Heart left ventricle (tissue), 16 donors: Measurements from ENCODE around the gene LPXN. TPM values are rescaled to one million over a fixed set of nuclear protein-coding genes. Genes with fewer than 3 reads are reported as not detected.
A peak's percentile ranks its signal among the peaks of the same experiment; 100 is the strongest.
"Not testable (repeated sequence)": the region's sequence is repeated elsewhere in the genome, so short reads cannot be mapped to it uniquely, and the experiment has no call there.

Experiments
- ATAC-seq, 4 donors: fragments of 200-7000 bp; cut with Tn5 transposase; one replicate each; pipeline ENCODE4 v1.9.1; 2020 to 2022; ENCODE audit warnings: moderate library complexity in 4 of 4, mild to moderate bottlenecking in 3 of 4, moderate number of reproducible peaks in 1 of 4
- DNase-seq, 5 donors: peaks; one replicate each; pipeline ENCODE4 v3.0.0-alpha.2; 2020
- H3K27ac ChIP-seq, 12 donors: fragments of 200-600 bp; sonication (generic) in 4 of 12; one replicate each; pipeline versions ENCODE4 v1.5.0 to v1.8.0; 2016 to 2022; ENCODE audit warnings: mild to moderate bottlenecking in 2 of 12
- H3K27me3 ChIP-seq, 9 donors: fragments of 200-600 bp; sonication (generic) in 2 of 9; one replicate each; pipeline versions ENCODE4 v1.5.1 to v1.8.0; 2016 to 2022; ENCODE audit warnings: mild to moderate bottlenecking in 3 of 9
- H3K36me3 ChIP-seq, 9 donors: fragments of 200-600 bp; sonication (generic) in 2 of 9; one replicate each; pipeline versions ENCODE4 v1.5.0 to v1.8.0; 2018 to 2022; ENCODE audit warnings: mild to moderate bottlenecking in 2 of 9
- H3K4me1 ChIP-seq, 12 donors: fragments of 200-600 bp; sonication (generic) in 4 of 12; one replicate each; pipeline versions ENCODE4 v1.5.0 to v1.8.0; 2016 to 2022; ENCODE audit warnings: mild to moderate bottlenecking in 3 of 12
- H3K4me3 ChIP-seq, 12 donors: fragments of 200-600 bp; sonication (generic) in 4 of 12; one replicate each; pipeline versions ENCODE4 v1.5.0 to v1.8.0; 2017 to 2022; ENCODE audit warnings: mild to moderate bottlenecking in 9 of 12, moderate library complexity in 4 of 12
- H3K9me3 ChIP-seq, 12 donors: fragments of 200-600 bp; sonication (generic) in 4 of 12; one replicate each; pipeline versions ENCODE4 v1.5.0 to v1.8.0; 2016 to 2022; ENCODE audit warnings: mild to moderate bottlenecking in 1 of 12
- POLR2A ChIP-seq, 2 donors: fragments of 450-650 bp; IDR thresholded peaks; one replicate each; pipeline ENCODE4 v1.6.1; 2017; ENCODE audit warnings: antibody characterized with exemption in 2 of 2, mild to moderate bottlenecking in 2 of 2, moderate library complexity in 2 of 2
- WGBS, 4 donors: extraction: QIAGEN DNeasy Blood & Tissue Kit in 2 of 4; methylation state at CpG; one replicate each; pipeline versions ENCODE4 v1.1.5 to v1.1.7; 2013 to 2018; 5-methylcytosine and 5-hydroxymethylcytosine counted together
- intact Hi-C, 10 donors: fragments of 100-400 bp; cut with DNase I; formaldehyde crosslinking; loops; one replicate each; pipeline versions ENCODE4 v1.11.1 to v1.14.2; 2022
- polyA plus RNA-seq, 2 donors: library from polyadenylated mRNA; stranded (reverse); fragments of 200-250 nt; gene quantifications; one replicate each; pipeline ENCODE4 v1.2.3, GENCODE V29; 2013
- total RNA-seq, 9 donors: library from RNA; depleted of rRNA in 2 of 9; stranded (reverse); fragments of >200 nt in 2 of 9; fragmentation: NEBNext Ultra II Directional in 3 of 9; extraction: Animal tissue kit (Norgen Biotek cat#: 25700) in 3 of 9; gene quantifications; one replicate each; pipeline versions ENCODE4 v1.1.0 to v1.2.4, GENCODE V29; 2016 to 2023
- TF ChIP-seq, protein P1 (sequence below), 12 donors: fragments of 200-600 bp; sonication (generic) in 4 of 12; IDR thresholded peaks; one replicate each; pipeline versions ENCODE4 v1.5.0 to v1.8.0; 2018 to 2022; ENCODE audit warnings: antibody characterized with exemption in 12 of 12, mild to moderate bottlenecking in 5 of 12
- donor health status: ischemic (EF 13 %, LVEDD 7.1; RV severe dilation, severe dysfunction).
- donor health status: healthy with polysubstance abuse.
- donor health status: DM: no; HTN: yes; CAD: no.
- donor health status: DM: no; HTN: no; CAD: no.
- donor health status: ischemic (EF 25% LVEDD 6.9; RV normal size, moderate dysfunction).
- donor health status: ischemic (EF 25% LVEDD 5.7; RV mildly dilated, moderate dysfunction).
- donor health status: healthy.
- donor health status: DM: yes; HTN: yes; CAD: no.
- donor health status: ischemic (EF 35%, LVEDD 5.7; RV mildly dilated, moderate dysfunction).
- donor health status: nonischemic (EF 11% LVEDD 7.7; RV severe dilation, severe dysfunction).
- donor health status: DM: yes; HTN: yes; CAD: no.
- donor health status: PGD.
- donor health status: ischemic (EF 29% LVEDD 5.4; RV normal size, mild dysfunction).
- donor health status: nonischemic (EF 23%, LVEDD 6.1; RV moderate dilation, normal function).

Gene LPXN
- total and polyA plus RNA-seq, 11 donors, result 1.8 to 19.8 (median 3.4) TPM

DNA sequence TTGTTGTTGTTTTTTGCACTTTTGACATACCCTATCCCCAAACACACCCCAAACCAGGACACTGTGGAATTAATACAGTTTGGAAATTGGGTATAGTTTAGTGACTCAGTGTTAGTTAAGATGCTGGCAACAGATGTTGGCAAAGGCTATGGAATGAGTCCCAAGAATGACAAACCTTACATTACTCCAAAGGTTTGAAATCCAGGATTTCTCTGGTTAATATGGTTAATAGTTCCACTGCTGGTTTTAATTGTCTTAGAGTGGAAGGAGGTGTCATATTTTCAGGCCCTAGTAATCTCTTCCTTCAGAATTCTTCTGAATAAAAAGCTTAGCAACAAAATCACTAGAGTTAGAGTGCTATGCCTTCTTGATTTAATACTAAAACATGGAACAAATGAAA is 775 bp downstream of the LPXN start:
- DNase-seq, result no peak
- peaks cover 0 to 10% (median 6%) of the 10 kb centered on the region in 9 donors for H3K36me3 ChIP-seq
- no peaks in the 10 kb centered on the region for H3K9me3 ChIP-seq
- H3K27me3 ChIP-seq, result no peaks in the 10 kb centered on the region
- H3K27ac ChIP-seq, result peak overlapping the region in 7 of 12 donors; percentile 7 to 100 (median 26)
- H3K4me3 ChIP-seq, result peak overlapping the region in 6 of 12 donors; percentile 0 to 56 (median 16)
- ATAC-seq, result no peak
- TF ChIP-seq POLR2A (IDR thresholded peaks at IDR 0.05), result no peak
- TF ChIP-seq, protein P1, sequence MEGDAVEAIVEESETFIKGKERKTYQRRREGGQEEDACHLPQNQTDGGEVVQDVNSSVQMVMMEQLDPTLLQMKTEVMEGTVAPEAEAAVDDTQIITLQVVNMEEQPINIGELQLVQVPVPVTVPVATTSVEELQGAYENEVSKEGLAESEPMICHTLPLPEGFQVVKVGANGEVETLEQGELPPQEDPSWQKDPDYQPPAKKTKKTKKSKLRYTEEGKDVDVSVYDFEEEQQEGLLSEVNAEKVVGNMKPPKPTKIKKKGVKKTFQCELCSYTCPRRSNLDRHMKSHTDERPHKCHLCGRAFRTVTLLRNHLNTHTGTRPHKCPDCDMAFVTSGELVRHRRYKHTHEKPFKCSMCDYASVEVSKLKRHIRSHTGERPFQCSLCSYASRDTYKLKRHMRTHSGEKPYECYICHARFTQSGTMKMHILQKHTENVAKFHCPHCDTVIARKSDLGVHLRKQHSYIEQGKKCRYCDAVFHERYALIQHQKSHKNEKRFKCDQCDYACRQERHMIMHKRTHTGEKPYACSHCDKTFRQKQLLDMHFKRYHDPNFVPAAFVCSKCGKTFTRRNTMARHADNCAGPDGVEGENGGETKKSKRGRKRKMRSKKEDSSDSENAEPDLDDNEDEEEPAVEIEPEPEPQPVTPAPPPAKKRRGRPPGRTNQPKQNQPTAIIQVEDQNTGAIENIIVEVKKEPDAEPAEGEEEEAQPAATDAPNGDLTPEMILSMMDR (IDR thresholded peaks at IDR 0.05), result no peak
- H3K4me1 ChIP-seq, result peaks cover 4 to 59% (median 29%) of the 10 kb centered on the region in 12 donors
- intact Hi-C loops, result loop anchor here in 9 of 10 donors (5.0 to 10.0 kb wide), 10 partner anchors 42 to 1250 kb away; partner anchors contain the start of genes CNTF (in 1 of the 9), FAM111A (in 1 of the 9), MED19 (in 1 of the 9) and TMX2 (in 1 of the 9)

DNA sequence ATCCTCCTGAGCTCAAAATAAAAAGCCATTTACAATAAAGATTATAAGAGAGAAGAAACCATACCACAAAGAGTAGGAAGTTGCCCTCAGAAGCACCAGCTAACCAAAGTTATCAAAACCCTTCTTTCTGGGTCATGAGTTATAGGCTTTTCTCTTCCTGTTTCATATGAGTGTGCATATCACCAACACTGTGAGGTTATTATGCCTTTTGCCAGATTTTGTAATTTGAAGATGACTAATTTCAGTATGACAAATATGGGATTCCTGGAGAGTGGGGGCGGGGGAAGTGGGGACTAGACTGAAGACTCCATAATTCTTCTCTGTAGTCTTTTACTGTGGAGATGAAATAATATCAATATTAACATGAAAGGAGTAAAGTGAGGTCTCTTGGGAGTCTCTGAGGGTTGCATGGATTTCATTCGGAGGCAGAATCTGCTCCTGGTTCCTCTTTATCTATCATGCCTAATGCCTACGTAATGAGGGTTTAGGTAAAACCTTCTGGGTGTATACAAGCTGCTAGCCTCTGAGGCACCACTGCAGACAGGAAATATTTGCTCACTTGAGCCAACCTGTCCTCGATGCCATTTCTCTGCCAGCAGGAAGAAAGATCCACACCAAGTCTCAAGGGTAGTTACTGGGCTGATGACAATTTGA is 2.1 kb downstream of the LPXN start:
- peaks cover 4 to 59% (median 29%) of the 10 kb centered on the region in 12 donors for H3K4me1 ChIP-seq
- WGBS, 4 donors, result 34 to 46% (median 38%) methylated on average over 4 of the region's 4 CpGs
- peak overlapping the region in 9 of 12 donors; percentile 13 to 100 (median 41) for H3K27ac ChIP-seq
- TF ChIP-seq, protein P1 (IDR thresholded peaks at IDR 0.05), result no peak
- no peak for TF ChIP-seq POLR2A (IDR thresholded peaks at IDR 0.05)
- no peaks in the 10 kb centered on the region for H3K9me3 ChIP-seq
- peak in 2 of 4 donors; percentile 1 to 33 for ATAC-seq
- H3K4me3 ChIP-seq, result peak overlapping the region in 2 of 12 donors; percentile 8 to 56
- DNase-seq, result peak in 3 of 5 donors; percentile 36 to 52 (median 50)
- H3K27me3 ChIP-seq, result no peaks in the 10 kb centered on the region
- intact Hi-C loops, result loop anchor here in 5 of 10 donors (5.0 to 10.0 kb wide), 4 partner anchors 104 to 1249 kb away; partner anchors contain the start of gene TNKS1BP1 (in 1 of the 5)
- peaks cover 0 to 23% (median 19%) of the 10 kb centered on the region in 9 donors for H3K36me3 ChIP-seq

DNA sequence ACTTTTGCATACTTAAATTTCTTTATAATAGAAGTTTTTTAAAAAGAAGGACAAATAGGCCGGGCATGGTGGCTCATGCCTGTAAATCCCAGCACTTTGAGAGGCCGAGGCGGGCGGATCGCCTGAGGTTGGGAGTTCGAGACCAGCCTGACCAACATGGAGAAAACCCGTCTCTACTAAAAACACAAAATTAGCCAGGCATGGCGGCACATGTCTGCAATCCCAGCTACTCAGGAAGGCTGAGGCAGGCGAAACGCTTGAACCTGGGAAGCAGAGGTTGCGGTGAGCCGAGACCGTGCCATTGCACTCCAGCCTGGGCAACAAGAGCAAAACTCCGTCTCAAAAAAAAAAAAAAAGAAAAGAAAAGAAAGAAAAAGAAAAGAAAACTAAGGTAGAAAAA is 2.8 kb downstream of the LPXN start:
- peak overlapping the region in 5 of 12 donors; percentile 34 to 100 (median 48) for H3K27ac ChIP-seq
- WGBS, 4 donors, result 89 to 98% (median 95%) methylated on average over 14 of the region's 14 CpGs
- peaks cover 0 to 29% (median 26%) of the 10 kb centered on the region in 9 donors for H3K36me3 ChIP-seq
- H3K4me1 ChIP-seq, result peaks cover 4 to 62% (median 29%) of the 10 kb centered on the region in 12 donors
- intact Hi-C loops, result loop anchor here in 5 of 10 donors (5.0 to 10.0 kb wide), 4 partner anchors 104 to 1248 kb away; partner anchors contain the start of gene TNKS1BP1 (in 1 of the 5)
- not testable (repeated sequence) for DNase-seq, H3K9me3 ChIP-seq, H3K27me3 ChIP-seq, ATAC-seq
- peak overlapping the region in 1 of 12 donors; percentile 56 for H3K4me3 ChIP-seq

DNA sequence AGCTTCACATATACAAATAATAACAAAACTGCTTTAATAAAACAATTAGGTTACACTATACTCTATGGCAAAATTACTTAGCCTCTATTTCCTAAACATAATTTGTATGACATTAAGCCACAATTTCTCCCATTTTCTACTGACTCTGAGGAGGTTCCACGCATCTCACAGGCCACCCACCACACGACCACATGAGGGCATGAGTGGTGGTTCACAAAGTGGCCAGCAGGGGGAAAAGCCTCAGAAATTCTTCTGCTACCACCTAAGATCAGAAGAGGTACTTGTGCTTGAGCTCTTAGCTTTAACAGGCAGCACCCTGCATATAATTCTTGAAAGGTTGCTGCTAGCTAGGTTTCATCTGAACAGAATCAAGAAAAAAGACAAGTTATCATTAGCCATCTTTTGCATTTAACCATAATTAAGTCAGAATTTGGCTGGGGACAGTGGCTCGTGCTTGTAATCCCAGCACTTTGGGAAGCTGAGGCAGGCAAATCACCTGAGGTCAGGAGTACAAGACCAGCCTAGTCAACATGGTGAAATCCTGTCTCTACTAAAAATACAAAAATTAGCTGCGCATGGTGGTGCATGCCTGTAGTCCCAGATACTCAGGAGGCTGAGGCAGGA is 7.7 kb downstream of the LPXN start:
- TF ChIP-seq POLR2A (IDR thresholded peaks at IDR 0.05), result no peak
- TF ChIP-seq, protein P1 (IDR thresholded peaks at IDR 0.05), result peak; percentile 55 to 84 (median 70)
- Histone ChIP-seq H3K4me3 (no peak overlapping the region), H3K9me3 (no peaks in the 10 kb centered on the region), H3K27ac (no peak overlapping the region), H3K27me3 (no peaks in the 10 kb centered on the region), H3K4me1 (peaks cover 0 to 24% (median 1%) of the 10 kb centered on the region in 12 donors), H3K36me3 (peaks cover 0 to 76% (median 71%) of the 10 kb centered on the region in 9 donors)
- intact Hi-C loops, result loop anchor here in 3 of 10 donors (5.0 kb wide), 3 partner anchors 104 to 219 kb away; no protein-coding TSS in a partner anchor
- peak in 3 of 5 donors; percentile 20 to 44 (median 30) for DNase-seq
- peak in 2 of 4 donors; percentile 71 to 75 for ATAC-seq
- WGBS, 4 donors, result 63 to 66% (median 64%) methylated on average over 4 of the region's 4 CpGs
